ENCODE results near the gene ITGAE.

Gene ITGAE

GRCh38 chr17:3815122-3815521 lies 14.1 kb upstream of the ITGAE start:
- CTCF ChIA-PET = interaction anchor here (0.7 to 3.5 kb wide), 6 partner anchors 9 to 257 kb away, joined by 3 to 37 read pairs (median 4); no protein-coding TSS in a partner anchor
- Histone ChIP-seq H3K27ac (ENCODE audit: extremely low read depth, low read depth, low read length) (no peak overlapping the region), H3K36me3 (ENCODE audit: control insufficient read depth in 2 of 2, insufficient read depth in 1 of 2, low read length in 2 of 2) (peaks cover 67 to 97% of the 10 kb centered on the region in 2 experiments), H3K4me1 (ENCODE audit: control insufficient read depth, insufficient read depth, low read length) (no peaks in the 10 kb centered on the region), H3K9me3 (ENCODE audit: control insufficient read depth, insufficient read depth, low read depth, low read length) (no peaks in the 10 kb centered on the region), H3K4me3 (ENCODE audit: low read depth, low read length) (no peak overlapping the region)
- POLR2A ChIA-PET = no interaction called here
- TF ChIP-seq SALL2 (tag by site-specific recombination; IDR thresholded peaks at IDR 0.05; ENCODE audit: borderline replicate concordance) (no peak), PRDM10 (tag by site-specific recombination; IDR thresholded peaks at IDR 0.05) (no peak), ZNF404 (tag by site-specific recombination; IDR thresholded peaks at IDR 0.05) (no peak), ZNF670 (tag by site-specific recombination; IDR thresholded peaks at IDR 0.05; ENCODE audit: low read depth) (no peak), ZNF350 (tag by site-specific recombination; IDR thresholded peaks at IDR 0.05) (no peak), ZNF518A (tag by site-specific recombination; conservative IDR thresholded peaks at IDR 0.05; ENCODE audit: low read depth) (no peak), AEBP2 (tag by site-specific recombination; IDR thresholded peaks at IDR 0.05; ENCODE audit: borderline replicate concordance) (no peak), ZNF112 (tag by site-specific recombination; IDR thresholded peaks at IDR 0.05) (no peak), ZNF629 (tag by site-specific recombination; IDR thresholded peaks at IDR 0.05) (no peak), ZNF571 (tag by site-specific recombination; IDR thresholded peaks at IDR 0.05) (no peak), ZFP37 (tag by site-specific recombination; IDR thresholded peaks at IDR 0.05) (no peak), ZBTB44 (tag by site-specific recombination; IDR thresholded peaks at IDR 0.05) (no peak), PRDM4 (tag by site-specific recombination; IDR thresholded peaks at IDR 0.05) (no peak), GLIS1 (tag by site-specific recombination; IDR thresholded peaks at IDR 0.05) (no peak), ZFHX2 (tag by site-specific recombination; conservative IDR thresholded peaks at IDR 0.05) (no peak), ZNF701 (tag by site-specific recombination; IDR thresholded peaks at IDR 0.05) (no peak), ZNF223 (tag by site-specific recombination; IDR thresholded peaks at IDR 0.05) (no peak), HIC1 (tag by site-specific recombination; IDR thresholded peaks at IDR 0.05) (no peak)

All from HEK293 (cell line).